SK-N-SH treated with all-trans-retinoic acid at 6 μM for 48 hours (cell line): Measurements from ENCODE around the gene APBA2.

Experiments
- ATAC-seq: fragments of 200-7000 bp; cut with Tn5 transposase; 3 replicates; pipeline ENCODE4 v1.9.1; 2020; ENCODE audit warnings: mild to moderate bottlenecking, moderate library complexity
- ARNTL ChIP-seq: fragments of 450-650 bp; formaldehyde crosslinking; IDR thresholded peaks from 2 replicates; pipeline ENCODE4 v1.5.0; 2020; ENCODE audit warnings: low read depth, mild to moderate bottlenecking, moderate library complexity, borderline replicate concordance
- BACH2 ChIP-seq: fragments of 250-450 bp; sonication (Bioruptor Pico); IDR thresholded peaks from 2 replicates; pipeline ENCODE4 v1.9.0; 2021; ENCODE audit warnings: mild to moderate bottlenecking, borderline replicate concordance
- CSDC2 ChIP-seq: fragments of 250-450 bp; sonication (Bioruptor Pico); IDR thresholded peaks from 2 replicates; pipeline ENCODE4 v1.5.0; 2020; ENCODE audit warnings: mild to moderate bottlenecking, moderate library complexity
- CSRNP3 ChIP-seq: fragments of 250-450 bp; sonication (Bioruptor Pico); IDR thresholded peaks from 2 replicates; pipeline ENCODE4 v1.5.1; 2021; ENCODE audit warnings: mild to moderate bottlenecking, moderate library complexity
- ESRRG ChIP-seq: fragments of 250-450 bp; sonication (Bioruptor Pico); IDR thresholded peaks from 2 replicates; pipeline ENCODE4 v1.6.1; 2021; ENCODE audit warnings: mild to moderate bottlenecking
- GLIS3 ChIP-seq: fragments of 250-450 bp; sonication (Bioruptor Pico); IDR thresholded peaks from 2 replicates; pipeline ENCODE4 v1.5.0; 2020; ENCODE audit warnings: mild to moderate bottlenecking, moderate library complexity
- ISL1 ChIP-seq: fragments of 250-450 bp; sonication (Bioruptor Pico); IDR thresholded peaks from 2 replicates; pipeline ENCODE4 v2.1.2; 2022; ENCODE audit warnings: mild to moderate bottlenecking, moderate library complexity
- OSR1 ChIP-seq: fragments of 250-450 bp; sonication (Bioruptor Pico); IDR thresholded peaks from 2 replicates; pipeline ENCODE4 v1.8.0; 2022; ENCODE audit warnings: moderate library complexity, mild to moderate bottlenecking, inconsistent platforms
- PATZ1 ChIP-seq: fragments of 250-450 bp; sonication (Bioruptor Pico); IDR thresholded peaks from 2 replicates; pipeline ENCODE4 v1.8.0; 2020; ENCODE audit warnings: mild to moderate bottlenecking, moderate library complexity, borderline replicate concordance
- POU6F1 ChIP-seq: fragments of 250-450 bp; sonication (Bioruptor Pico); IDR thresholded peaks from 2 replicates; pipeline ENCODE4 v1.8.0; 2021; ENCODE audit warnings: low read depth, mild to moderate bottlenecking, moderate library complexity, borderline replicate concordance
- PPARA ChIP-seq: fragments of 250-450 bp; sonication (Bioruptor Pico); IDR thresholded peaks from 2 replicates; pipeline ENCODE4 v1.5.0; 2020; ENCODE audit warnings: mild to moderate bottlenecking, borderline replicate concordance
- RARB ChIP-seq: fragments of 250-450 bp; sonication (Bioruptor Pico); IDR thresholded peaks from 2 replicates; pipeline ENCODE4 v1.8.0; 2021; ENCODE audit warnings: mild to moderate bottlenecking, moderate library complexity
- SNAI2 ChIP-seq: fragments of 250-450 bp; sonication (Bioruptor Pico); IDR thresholded peaks from 2 replicates; pipeline ENCODE4 v1.5.0; 2020; ENCODE audit warnings: mild to moderate bottlenecking, moderate library complexity
- TCF4 ChIP-seq: fragments of 250-450 bp; sonication (Bioruptor Pico); IDR thresholded peaks from 2 replicates; pipeline ENCODE4 v1.8.0; 2021; ENCODE audit warnings: mild to moderate bottlenecking, moderate library complexity, borderline replicate concordance
- TOX ChIP-seq: fragments of 250-450 bp; sonication (Bioruptor Pico); IDR thresholded peaks from 2 replicates; pipeline ENCODE4 v1.8.0; 2021; ENCODE audit warnings: mild to moderate bottlenecking, moderate library complexity, borderline replicate concordance
- TSHZ2 ChIP-seq: fragments of 250-450 bp; sonication (Bioruptor Pico); IDR thresholded peaks from 2 replicates; pipeline ENCODE4 v1.5.0; 2020; ENCODE audit warnings: mild to moderate bottlenecking, moderate library complexity
- ZC3H10 ChIP-seq: fragments of 250-450 bp; sonication (Bioruptor Pico); IDR thresholded peaks from 2 replicates; pipeline ENCODE4 v1.5.1; 2021; ENCODE audit warnings: mild to moderate bottlenecking, moderate library complexity
- ZFP3 ChIP-seq: fragments of 250-450 bp; sonication (Bioruptor Pico); IDR thresholded peaks from 2 replicates; pipeline ENCODE4 v1.5.0; 2020; ENCODE audit warnings: mild to moderate bottlenecking, moderate library complexity
- ZFP30 ChIP-seq: fragments of 450-650 bp; formaldehyde crosslinking; IDR thresholded peaks from 2 replicates; pipeline ENCODE4 v1.5.0; 2022; ENCODE audit warnings: mild to moderate bottlenecking, moderate library complexity
- ZNF565 ChIP-seq: fragments of 450-650 bp; formaldehyde crosslinking; conservative IDR thresholded peaks from 2 replicates; pipeline ENCODE4 v1.5.0; 2020; ENCODE audit warnings: low read depth, mild to moderate bottlenecking, moderate library complexity
- ZNF70 ChIP-seq: fragments of 450-650 bp; formaldehyde crosslinking; IDR thresholded peaks from 2 replicates; pipeline ENCODE4 v1.5.0; 2020; ENCODE audit warnings: mild to moderate bottlenecking, moderate library complexity
- ZNF8 ChIP-seq: fragments of 450-650 bp; formaldehyde crosslinking; IDR thresholded peaks from 2 replicates; pipeline ENCODE4 v1.5.0; 2020; ENCODE audit warnings: mild to moderate bottlenecking, moderate library complexity

Gene APBA2

GRCh38 chr15:28901987-28902745, 16.4 kb downstream of the APBA2 start:
- ATAC-seq = peak; percentile 46; the same call in 1 of the 3 replicates
- TF ChIP-seq POU6F1 = no peak
- no peak for TF ChIP-seq SNAI2 (CRISPR knock-in tag)
- no peak for TF ChIP-seq ZFP30 (CRISPR knock-in tag)
- TF ChIP-seq ARNTL = no peak
- no peak for TF ChIP-seq TCF4 (CRISPR knock-in tag)
- TF ChIP-seq PPARA (CRISPR knock-in tag) = no peak
- no peak for TF ChIP-seq ZNF565 (CRISPR knock-in tag)
- TF ChIP-seq GLIS3 (CRISPR knock-in tag) = no peak
- TF ChIP-seq ESRRG (CRISPR knock-in tag) = no peak
- TF ChIP-seq ZNF8 (CRISPR knock-in tag) = no peak
- TF ChIP-seq TOX (CRISPR knock-in tag) = no peak
- no peak for TF ChIP-seq CSDC2 (CRISPR knock-in tag)
- TF ChIP-seq ISL1 (CRISPR knock-in tag) = no peak
- no peak for TF ChIP-seq BACH2 (CRISPR knock-in tag)
- no peak for TF ChIP-seq PATZ1 (CRISPR knock-in tag)
- TF ChIP-seq ZNF70 = no peak
- no peak for TF ChIP-seq OSR1 (CRISPR knock-in tag)
- TF ChIP-seq ZFP3 (CRISPR knock-in tag) = no peak

- TF ChIP-seq GLIS3 (CRISPR knock-in tag) (no peak), TCF4 (CRISPR knock-in tag) (no peak), CSDC2 (CRISPR knock-in tag) (no peak), ZNF70 (no peak), ZNF565 (CRISPR knock-in tag) (no peak), ESRRG (CRISPR knock-in tag) (no peak), SNAI2 (CRISPR knock-in tag) (no peak), PPARA (CRISPR knock-in tag) (no peak), TSHZ2 (CRISPR knock-in tag) (no peak), ZFP30 (CRISPR knock-in tag) (no peak), ISL1 (CRISPR knock-in tag) (no peak), BACH2 (CRISPR knock-in tag) (no peak), ZNF8 (CRISPR knock-in tag) (no peak), ZC3H10 (CRISPR knock-in tag) (no peak), POU6F1 (no peak)
- TF ChIP-seq, all 23 proteins: peak for 0
- no peak for ATAC-seq
Measured at GRCh38 chr15:28902856-28903255, 17.1 kb downstream of the APBA2 start.

- TF ChIP-seq ZNF8 (CRISPR knock-in tag) = no peak
- TF ChIP-seq TCF4 (CRISPR knock-in tag) = no peak
- TF ChIP-seq ZC3H10 (CRISPR knock-in tag) = no peak
- no peak for TF ChIP-seq CSRNP3 (CRISPR knock-in tag)
- no peak for TF ChIP-seq POU6F1
- no peak for TF ChIP-seq ZNF565 (CRISPR knock-in tag)
- no peak for TF ChIP-seq ISL1 (CRISPR knock-in tag)
- TF ChIP-seq RARB (CRISPR knock-in tag) = no peak
- TF ChIP-seq, all 23 proteins: peak for 0
- no peak for ATAC-seq
Measured at GRCh38 chr15:28903555-28903954, 17.8 kb downstream of the APBA2 start.
